Glutamatergic neuron (in vitro differentiated cells): ENCODE data around the gene WDCP. TPM values are rescaled to one million over a fixed set of nuclear protein-coding genes. Genes with fewer than 3 reads are reported as not detected.
A peak's percentile ranks its signal among the peaks of the same experiment; 100 is the strongest.

Experiments
- DNase-seq: peaks from one replicate; pipeline ENCODE4 v3.0.0; 2022
- H3K27ac Mint-ChIP-seq: one replicate; pipeline ENCODE4 v1.8.0; 2020; ENCODE audit warnings: mild to moderate bottlenecking, mixed read lengths, inconsistent platforms; ENCODE audit not compliant: unreplicated experiment
- H3K27me3 Mint-ChIP-seq: one replicate; pipeline ENCODE4 v1.8.0; 2020; ENCODE audit warnings: mild to moderate bottlenecking, moderate library complexity, mixed read lengths, inconsistent platforms; ENCODE audit not compliant: unreplicated experiment
- H3K36me3 Mint-ChIP-seq: one replicate; pipeline ENCODE4 v1.8.0; 2020; ENCODE audit warnings: mild to moderate bottlenecking, mixed read lengths, inconsistent platforms; ENCODE audit not compliant: unreplicated experiment
- H3K4me1 Mint-ChIP-seq: one replicate; pipeline ENCODE4 v1.8.0; 2020; ENCODE audit warnings: mild to moderate bottlenecking, low read depth, mixed read lengths, inconsistent platforms; ENCODE audit not compliant: unreplicated experiment
- H3K4me3 Mint-ChIP-seq: one replicate; pipeline ENCODE4 v1.8.0; 2020; ENCODE audit warnings: mild to moderate bottlenecking, mixed read lengths, inconsistent platforms; ENCODE audit not compliant: unreplicated experiment
- H3K9me3 Mint-ChIP-seq: one replicate; pipeline ENCODE4 v1.8.0; 2020; ENCODE audit warnings: mild to moderate bottlenecking, moderate library complexity, mixed read lengths, inconsistent platforms; ENCODE audit not compliant: unreplicated experiment
- CTCF ChIP-seq: fragments of 200-600 bp; sonication (generic); IDR thresholded peaks from one replicate; pipeline ENCODE4 v1.5.0; 2021; ENCODE audit not compliant: partially characterized antibody, unreplicated experiment
- total RNA-seq: library from RNA; stranded (reverse); fragmentation: NEBNext Ultra II Directional; extraction: Animal tissue kit (Norgen Biotek cat#: 25700); gene quantifications from one replicate; pipeline ENCODE4 v1.2.1, GENCODE V29; 2021; ENCODE audit not compliant: unreplicated experiment

Gene WDCP
- total RNA-seq, 1 donor from 2014 or later, result 22.3 TPM

- Mint-ChIP-seq H3K27ac (peak within 1 kb of the TSS; percentile 90), H3K27me3 (no peaks in the 10 kb centered on the region), H3K36me3 (no peaks in the 10 kb centered on the region), H3K9me3 (peaks cover 11% of the 10 kb centered on the region), H3K4me1 (peaks cover 7% of the 10 kb centered on the region), H3K4me3 (peak within 1 kb of the TSS; percentile 98)
- TF ChIP-seq CTCF, result no peak
- DNase-seq, result peak; percentile 96
These were observed 29.0 kb upstream of the WDCP start, which contains the start of gene SF3B6 for GRCh38 chr2:24075915-24076848. TSS of gene SF3B6 (minus strand) at chr2:24076326. CDS start at chr2:24076229, 97 bp downstream.

- no peak for TF ChIP-seq CTCF
- no peak for DNase-seq
These were observed 28.1 kb upstream of the WDCP start for GRCh38 chr2:24075259-24075658.

GRCh38 chr2:24073816-24074215, 26.6 kb upstream of the WDCP start:
- no peak overlapping the region for H3K27ac Mint-ChIP-seq

More at GRCh38 chr2:24075259-24075658, 28.1 kb upstream of the WDCP start:
- Mint-ChIP-seq H3K4me3 (peak overlapping the region; percentile 98), H3K9me3 (peaks cover 10% of the 10 kb centered on the region), H3K4me1 (peaks cover 5% of the 10 kb centered on the region), H3K27ac (no peak overlapping the region), H3K36me3 (no peaks in the 10 kb centered on the region), H3K27me3 (no peaks in the 10 kb centered on the region)

GRCh38 chr2:24072259-24072658, 25.1 kb upstream of the WDCP start:
- no peak for DNase-seq
- H3K27me3 Mint-ChIP-seq, result no peaks in the 10 kb centered on the region
- H3K4me3 Mint-ChIP-seq, result no peak overlapping the region
- no peaks in the 10 kb centered on the region for H3K36me3 Mint-ChIP-seq
- H3K9me3 Mint-ChIP-seq, result peaks cover 5% of the 10 kb centered on the region
- no peak for TF ChIP-seq CTCF
- peaks cover 5% of the 10 kb centered on the region for H3K4me1 Mint-ChIP-seq
- H3K27ac Mint-ChIP-seq, result no peak overlapping the region

More at GRCh38 chr2:24073816-24074215, 26.6 kb upstream of the WDCP start:
- no peak for TF ChIP-seq CTCF
- no peak for DNase-seq
- Mint-ChIP-seq H3K9me3 (peaks cover 10% of the 10 kb centered on the region), H3K36me3 (no peaks in the 10 kb centered on the region), H3K4me3 (no peak overlapping the region), H3K4me1 (peaks cover 5% of the 10 kb centered on the region), H3K27me3 (no peaks in the 10 kb centered on the region)

- TF ChIP-seq CTCF, result no peak
- no peak for DNase-seq
- H3K27me3 Mint-ChIP-seq, result no peaks in the 10 kb centered on the region
- H3K36me3 Mint-ChIP-seq, result no peaks in the 10 kb centered on the region
- no peaks in the 10 kb centered on the region for H3K4me1 Mint-ChIP-seq
- no peak overlapping the region for H3K27ac Mint-ChIP-seq
- H3K9me3 Mint-ChIP-seq, result no peaks in the 10 kb centered on the region
- no peak overlapping the region for H3K4me3 Mint-ChIP-seq
These were observed 18.1 kb upstream of the WDCP start for GRCh38 chr2:24065341-24065740.
